RWPE2 (cell line): ENCODE results near the gene ZDHHC1.

Experiments used
- ATAC-seq: fragments of 200-7000 bp; cut with Tn5 transposase; 3 replicates; pipeline ENCODE4 v1.9.1; 2021; ENCODE audit warnings: low read depth
- DNase-seq: peaks from one replicate; pipeline ENCODE4 v3.0.0-alpha.2; 2020; ENCODE audit warnings: low spot score
- H3K27ac ChIP-seq: fragments of 450-650 bp; 2 replicates; pipeline ENCODE4 v1.5.1; 2017; ENCODE audit warnings: mild to moderate bottlenecking; ENCODE audit not compliant: poor library complexity, severe bottlenecking
- H3K27me3 ChIP-seq: fragments of 250-450 bp; sonication (Bioruptor Pico); 2 replicates; pipeline ENCODE4 v1.5.1; 2021; ENCODE audit warnings: mild to moderate bottlenecking, moderate library complexity; ENCODE audit not compliant: insufficient read depth, poor library complexity, severe bottlenecking
- H3K36me3 ChIP-seq: fragments of 250-450 bp; sonication (Bioruptor Pico); 2 replicates; pipeline ENCODE4 v1.5.1; 2020; ENCODE audit warnings: low read depth, mild to moderate bottlenecking, moderate library complexity
- H3K4me1 ChIP-seq: fragments of 250-450 bp; sonication (Bioruptor Pico); 2 replicates; pipeline ENCODE4 v1.5.1; 2021; ENCODE audit warnings: mild to moderate bottlenecking, moderate library complexity; ENCODE audit not compliant: insufficient read depth, poor library complexity, severe bottlenecking
- H3K4me3 ChIP-seq: fragments of 250-450 bp; sonication (Bioruptor Pico); 2 replicates; pipeline ENCODE4 v1.5.1; 2021; ENCODE audit warnings: mild to moderate bottlenecking, moderate library complexity; ENCODE audit not compliant: severe bottlenecking
- H3K9me3 ChIP-seq: fragments of 250-450 bp; sonication (Bioruptor Pico); 2 replicates; pipeline ENCODE4 v1.5.1; 2021; ENCODE audit warnings: mild to moderate bottlenecking, moderate library complexity; ENCODE audit not compliant: severe bottlenecking
- TF ChIP-seq, protein P1 (sequence below): fragments of 450-650 bp; IDR thresholded peaks from one replicate; pipeline ENCODE4 v1.5.1; 2017; ENCODE audit warnings: mild to moderate bottlenecking, moderate library complexity; ENCODE audit not compliant: poor library complexity, severe bottlenecking

Gene ZDHHC1

GRCh38 chr16:67454104-67454503 is 37.8 kb upstream of the ZDHHC1 start:
- Histone ChIP-seq H3K4me1 (no peaks in the 10 kb centered on the region), H3K27me3 (no peaks in the 10 kb centered on the region), H3K36me3 (no peaks in the 10 kb centered on the region), H3K4me3 (no peak overlapping the region), H3K27ac (no peak overlapping the region), H3K9me3 (no peaks in the 10 kb centered on the region)
- ATAC-seq (no peak), DNase-seq (no peak)
- TF ChIP-seq, protein P1, sequence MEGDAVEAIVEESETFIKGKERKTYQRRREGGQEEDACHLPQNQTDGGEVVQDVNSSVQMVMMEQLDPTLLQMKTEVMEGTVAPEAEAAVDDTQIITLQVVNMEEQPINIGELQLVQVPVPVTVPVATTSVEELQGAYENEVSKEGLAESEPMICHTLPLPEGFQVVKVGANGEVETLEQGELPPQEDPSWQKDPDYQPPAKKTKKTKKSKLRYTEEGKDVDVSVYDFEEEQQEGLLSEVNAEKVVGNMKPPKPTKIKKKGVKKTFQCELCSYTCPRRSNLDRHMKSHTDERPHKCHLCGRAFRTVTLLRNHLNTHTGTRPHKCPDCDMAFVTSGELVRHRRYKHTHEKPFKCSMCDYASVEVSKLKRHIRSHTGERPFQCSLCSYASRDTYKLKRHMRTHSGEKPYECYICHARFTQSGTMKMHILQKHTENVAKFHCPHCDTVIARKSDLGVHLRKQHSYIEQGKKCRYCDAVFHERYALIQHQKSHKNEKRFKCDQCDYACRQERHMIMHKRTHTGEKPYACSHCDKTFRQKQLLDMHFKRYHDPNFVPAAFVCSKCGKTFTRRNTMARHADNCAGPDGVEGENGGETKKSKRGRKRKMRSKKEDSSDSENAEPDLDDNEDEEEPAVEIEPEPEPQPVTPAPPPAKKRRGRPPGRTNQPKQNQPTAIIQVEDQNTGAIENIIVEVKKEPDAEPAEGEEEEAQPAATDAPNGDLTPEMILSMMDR, result no peak

DNA sequence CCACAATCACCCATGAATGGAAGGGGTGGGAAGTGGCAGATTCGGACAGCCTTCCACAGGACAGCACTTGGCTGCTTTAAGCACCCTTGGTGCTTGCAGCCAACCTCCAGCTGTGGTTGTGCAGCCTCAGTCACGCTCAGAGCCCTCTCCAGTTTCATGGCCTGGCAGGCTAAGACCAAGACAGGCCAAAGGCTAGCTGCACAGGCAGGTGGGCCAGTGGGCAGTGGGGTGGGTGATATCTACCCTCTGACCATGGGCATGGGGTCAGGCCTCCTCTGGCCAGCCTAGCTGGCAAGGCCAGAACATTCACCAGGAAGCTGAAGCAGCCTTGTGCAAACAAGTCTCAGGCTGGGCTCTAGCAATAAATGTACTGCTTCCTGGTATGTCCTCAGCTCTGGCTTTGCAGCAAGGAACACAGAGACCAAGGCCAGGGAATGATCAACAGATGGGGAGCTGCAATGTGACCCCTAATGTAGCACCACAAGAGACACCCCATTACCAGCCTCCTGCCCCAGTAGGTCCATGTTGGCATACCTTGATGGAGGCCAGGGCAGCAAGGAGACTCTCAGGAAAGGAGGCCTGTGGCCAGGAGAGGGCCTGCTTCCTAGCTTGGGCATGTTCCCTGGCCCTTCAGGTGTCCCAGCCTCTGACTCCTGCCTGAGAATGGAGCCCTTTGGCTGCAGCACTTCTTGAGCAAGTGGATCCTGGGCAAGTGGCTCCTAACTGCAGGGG is 35.6 kb upstream of the ZDHHC1 start:
- DNase-seq (no peak), ATAC-seq (no peak)
- Histone ChIP-seq H3K36me3 (peaks cover 7% of the 10 kb centered on the region; the same call in 1 of the 2 replicates), H3K4me3 (no peak overlapping the region), H3K27me3 (no peaks in the 10 kb centered on the region), H3K9me3 (no peaks in the 10 kb centered on the region), H3K27ac (no peak overlapping the region), H3K4me1 (no peaks in the 10 kb centered on the region)
- TF ChIP-seq, protein P1, result no peak

- Histone ChIP-seq H3K4me1 (no peaks in the 10 kb centered on the region), H3K27me3 (no peaks in the 10 kb centered on the region), H3K4me3 (no peak overlapping the region), H3K27ac (no peak overlapping the region), H3K9me3 (no peaks in the 10 kb centered on the region), H3K36me3 (peaks cover 7% of the 10 kb centered on the region; the same call in 1 of the 2 replicates)
- DNase-seq, result no peak
- TF ChIP-seq, protein P1, result no peak
- ATAC-seq, result no peak
Measured at GRCh38 chr16:67451061-67451703, 34.9 kb upstream of the ZDHHC1 start.

- H3K4me3 ChIP-seq, result no peak overlapping the region
- no peaks in the 10 kb centered on the region for H3K27me3 ChIP-seq
- ATAC-seq (no peak), DNase-seq (no peak)
- no peak overlapping the region for H3K27ac ChIP-seq
- peaks cover 7% of the 10 kb centered on the region for H3K36me3 ChIP-seq
- TF ChIP-seq, protein P1, result no peak
- H3K9me3 ChIP-seq, result no peaks in the 10 kb centered on the region
- H3K4me1 ChIP-seq, result no peaks in the 10 kb centered on the region
Measured at GRCh38 chr16:67449739-67450138, 33.5 kb upstream of the ZDHHC1 start.

- Histone ChIP-seq H3K4me3 (no peak overlapping the region), H3K4me1 (no peaks in the 10 kb centered on the region), H3K27me3 (no peaks in the 10 kb centered on the region), H3K27ac (no peak overlapping the region), H3K9me3 (no peaks in the 10 kb centered on the region), H3K36me3 (peaks cover 7% of the 10 kb centered on the region)
- ATAC-seq, result no peak
- TF ChIP-seq, protein P1, result no peak
- DNase-seq, result no peak
Measured at GRCh38 chr16:67449336-67449735, 33.1 kb upstream of the ZDHHC1 start.
